HUES64 (cell line): Measurements from ENCODE around the gene TMEM202. TPM values are rescaled to one million over a fixed set of nuclear protein-coding genes. Genes with fewer than 3 reads are reported as not detected.

ENCODE experiments used
- H3K27ac ChIP-seq: 2 replicates; pipeline ENCODE4 v1.7.0; 2013; ENCODE audit warnings: low read depth, low read length, inconsistent platforms
- H3K27me3 ChIP-seq: 2 replicates; pipeline ENCODE4 v1.6.1; 2013; ENCODE audit warnings: mild to moderate bottlenecking, low read length; ENCODE audit not compliant: insufficient read depth
- H3K36me3 ChIP-seq: 2 replicates; pipeline ENCODE4 v1.6.1; 2013; ENCODE audit warnings: mild to moderate bottlenecking, low read length; ENCODE audit not compliant: insufficient read depth
- H3K4me1 ChIP-seq: 2 replicates; pipeline ENCODE4 v1.6.1; 2013; ENCODE audit warnings: mild to moderate bottlenecking, low read length, moderate library complexity; ENCODE audit not compliant: insufficient read depth
- H3K4me3 ChIP-seq: 2 replicates; pipeline ENCODE4 v1.5.1; 2013; ENCODE audit warnings: mild to moderate bottlenecking, low read length, moderate library complexity
- H3K9ac ChIP-seq: 2 replicates; pipeline ENCODE4 v1.6.1; 2013; ENCODE audit warnings: mild to moderate bottlenecking, low read depth, low read length
- H3K9me3 ChIP-seq: 2 replicates; pipeline ENCODE4 v1.6.1; 2013; ENCODE audit warnings: low read depth, low read length; ENCODE audit not compliant: insufficient read depth
- WGBS: fragments of 150-250, 120-280 bp; methylation state at CpG from one replicate; pipeline ENCODE4 v1.1.7; 2013; ENCODE audit warnings: missing lambda C conversion rate; 5-methylcytosine and 5-hydroxymethylcytosine counted together
- polyA plus RNA-seq, 2 experiments: library from polyadenylated mRNA; stranded (reverse); fragments of 50-300 nt; gene quantifications; one replicate each; pipeline ENCODE4 v1.2.3, GENCODE V29; 2013

The TMEM202 gene, protein sequence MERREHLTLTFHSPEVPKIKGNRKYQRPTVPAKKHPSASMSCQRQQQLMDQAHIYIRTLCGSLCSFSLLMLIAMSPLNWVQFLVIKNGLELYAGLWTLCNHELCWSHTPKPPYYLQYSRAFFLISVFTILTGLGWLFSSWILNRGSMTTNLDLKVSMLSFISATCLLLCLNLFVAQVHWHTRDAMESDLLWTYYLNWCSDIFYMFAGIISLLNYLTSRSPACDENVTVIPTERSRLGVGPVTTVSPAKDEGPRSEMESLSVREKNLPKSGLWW
- not detected for polyA plus RNA-seq (2013, experiment 1 of 2)
- polyA plus RNA-seq (2013, experiment 2 of 2) = not detected

GRCh38 chr15:72397796-72398588 is at the start of gene TMEM202:
TMEM202 (plus strand) TSS chr15:72398305; CDS start chr15:72398327, 22 bp downstream.
- Histone ChIP-seq H3K9me3 (0 out of 2 replicates have a peak, but pooled peaks cover 5% of the 10 kb centered on the region), H3K27me3 (peaks cover 14% of the 10 kb centered on the region)
- 74% methylated on average over 4 of the region's 4 CpGs for WGBS

DNA sequence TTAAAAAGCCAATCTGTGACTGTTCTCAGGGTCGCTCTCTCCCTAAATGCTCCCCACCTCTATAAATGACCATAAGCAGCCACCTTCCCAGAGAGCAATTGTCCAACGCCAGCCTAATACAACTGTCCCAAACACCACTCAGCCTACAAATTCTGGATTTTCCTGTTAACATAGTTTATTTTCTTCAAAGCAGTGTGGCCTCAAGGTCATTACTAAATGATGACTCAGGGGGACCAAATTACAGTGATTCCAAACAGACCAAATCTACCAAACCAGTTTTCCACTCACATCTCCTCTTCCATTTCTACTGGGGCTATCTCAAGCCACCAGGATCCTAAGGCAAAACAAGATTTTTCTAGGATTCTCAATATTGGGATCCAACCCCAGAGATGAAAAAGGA is 44.8 kb upstream of the TMEM202 start:
- Histone ChIP-seq H3K9ac (no peak overlapping the region), H3K9me3 (no peaks in the 10 kb centered on the region), H3K4me1 (no peaks in the 10 kb centered on the region), H3K4me3 (no peak overlapping the region), H3K27ac (no peak overlapping the region), H3K36me3 (peaks cover 69% of the 10 kb centered on the region), H3K27me3 (no peaks in the 10 kb centered on the region)
- 95% methylated on average over 2 of the region's 2 CpGs for WGBS

More at GRCh38 chr15:72397796-72398588, at the start of gene TMEM202:
- Histone ChIP-seq H3K4me1 (no peaks in the 10 kb centered on the region), H3K9ac (no peak within 1 kb of the TSS), H3K4me3 (no peak within 1 kb of the TSS), H3K36me3 (no peaks in the 10 kb centered on the region), H3K27ac (no peak within 1 kb of the TSS)

- Histone ChIP-seq H3K36me3 (peaks cover 57% of the 10 kb centered on the region), H3K27ac (no peak overlapping the region), H3K27me3 (no peaks in the 10 kb centered on the region), H3K9me3 (no peaks in the 10 kb centered on the region), H3K9ac (no peak overlapping the region), H3K4me1 (no peaks in the 10 kb centered on the region), H3K4me3 (no peak overlapping the region)
- WGBS = no CpG with 5 or more reads among the region's 1 CpG
These were observed 43.6 kb upstream of the TMEM202 start for GRCh38 chr15:72354496-72354895.

GRCh38 chr15:72358121-72358520 is 40.0 kb upstream of the TMEM202 start:
- no peak overlapping the region for H3K27ac ChIP-seq
- H3K27me3 ChIP-seq = no peaks in the 10 kb centered on the region
- H3K9me3 ChIP-seq = no peaks in the 10 kb centered on the region
- WGBS = 90% methylated on average over 3 of the region's 3 CpGs
- H3K36me3 ChIP-seq = peaks cover 30% of the 10 kb centered on the region
- H3K9ac ChIP-seq = no peak overlapping the region
- H3K4me3 ChIP-seq = no peak overlapping the region
- no peaks in the 10 kb centered on the region for H3K4me1 ChIP-seq

DNA sequence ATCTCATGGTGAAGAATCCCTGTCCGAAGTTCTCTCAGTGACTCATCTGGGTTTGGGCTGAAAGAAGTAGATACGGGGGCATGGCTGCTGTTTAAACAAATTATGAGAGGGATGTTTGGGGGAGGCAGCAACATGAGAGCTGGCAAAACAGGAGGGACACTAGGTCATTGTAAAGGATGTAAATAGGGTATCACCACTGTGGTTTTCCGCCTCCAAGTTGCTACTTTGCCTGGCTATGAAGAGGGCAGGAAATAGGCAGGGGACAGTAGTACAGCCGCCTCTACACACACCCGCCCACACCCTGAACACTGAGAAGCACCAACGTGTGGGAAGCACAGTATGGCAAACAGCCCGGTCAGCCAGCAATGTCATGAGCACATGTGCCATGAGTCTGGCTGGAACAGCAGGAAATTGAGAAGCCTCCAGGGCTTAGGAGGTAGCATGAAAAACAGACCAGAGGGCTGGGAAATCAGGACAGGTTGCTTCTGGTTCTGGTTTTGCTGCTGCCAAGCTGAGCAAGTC is 39.4 kb upstream of the TMEM202 start:
- no peaks in the 10 kb centered on the region for H3K4me1 ChIP-seq
- H3K27ac ChIP-seq = no peak overlapping the region
- H3K27me3 ChIP-seq = no peaks in the 10 kb centered on the region

DNA sequence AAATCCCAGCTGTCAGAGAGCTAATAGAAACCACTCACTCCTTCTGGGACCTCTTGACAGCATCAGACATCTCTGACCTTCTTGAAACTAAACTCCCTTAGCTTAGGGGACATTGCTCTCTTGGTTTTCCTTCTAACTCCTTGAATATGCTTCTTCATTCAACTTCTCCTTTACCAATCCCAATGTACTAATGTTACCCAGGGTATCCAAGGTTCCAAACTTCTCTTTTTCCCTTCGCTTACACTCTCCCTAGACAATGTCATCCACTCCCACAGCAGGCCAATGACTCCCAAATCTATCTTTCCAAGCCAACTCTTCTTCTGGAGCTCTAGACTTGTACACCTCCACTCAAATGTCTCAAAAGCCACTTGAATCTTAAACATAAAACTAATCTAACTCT is 36.9 kb upstream of the TMEM202 start:
- Histone ChIP-seq H3K4me3 (no peak overlapping the region), H3K36me3 (peaks cover 2% of the 10 kb centered on the region), H3K9me3 (no peaks in the 10 kb centered on the region), H3K4me1 (no peaks in the 10 kb centered on the region), H3K27me3 (no peaks in the 10 kb centered on the region), H3K27ac (no peak overlapping the region), H3K9ac (no peak overlapping the region)
- WGBS = 93% methylated on average over 1 of the region's 1 CpG

More for the DNA sequence above, 39.4 kb upstream of the TMEM202 start:
- H3K4me3 ChIP-seq = no peak overlapping the region
- H3K36me3 ChIP-seq = peaks cover 25% of the 10 kb centered on the region
- WGBS = 91% methylated on average over 7 of the region's 7 CpGs
- H3K9ac ChIP-seq = no peak overlapping the region
- no peaks in the 10 kb centered on the region for H3K9me3 ChIP-seq

GRCh38 chr15:72365844-72366243 is 32.3 kb upstream of the TMEM202 start:
- Histone ChIP-seq H3K27ac (no peak overlapping the region), H3K4me3 (no peak overlapping the region), H3K9ac (no peak overlapping the region), H3K36me3 (peaks cover 5% of the 10 kb centered on the region; the same call in 1 of the 2 replicates), H3K4me1 (no peaks in the 10 kb centered on the region), H3K27me3 (no peaks in the 10 kb centered on the region), H3K9me3 (no peaks in the 10 kb centered on the region)
- 89% methylated on average over 1 of the region's 1 CpG for WGBS

DNA sequence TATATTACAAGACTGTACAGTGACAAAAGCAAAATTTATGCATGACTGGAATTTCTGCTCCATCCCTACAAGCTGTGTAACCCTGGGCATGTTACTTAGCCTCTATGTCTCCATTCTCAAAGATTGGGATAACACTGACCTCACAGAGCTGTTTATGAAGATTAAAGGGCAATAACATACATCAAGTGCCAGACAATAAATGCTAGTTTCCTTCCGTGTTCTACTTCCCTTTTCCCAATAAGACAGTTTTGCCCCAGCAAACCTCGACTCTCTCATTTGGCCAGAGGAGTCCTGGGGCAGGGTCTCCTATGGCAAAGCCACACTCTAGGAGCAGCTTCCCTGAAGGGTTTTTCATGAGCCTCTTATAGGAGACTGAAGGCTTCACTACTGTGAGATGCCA is 29.8 kb upstream of the TMEM202 start:
- H3K36me3 ChIP-seq = peaks cover 5% of the 10 kb centered on the region; the same call in 1 of the 2 replicates

DNA sequence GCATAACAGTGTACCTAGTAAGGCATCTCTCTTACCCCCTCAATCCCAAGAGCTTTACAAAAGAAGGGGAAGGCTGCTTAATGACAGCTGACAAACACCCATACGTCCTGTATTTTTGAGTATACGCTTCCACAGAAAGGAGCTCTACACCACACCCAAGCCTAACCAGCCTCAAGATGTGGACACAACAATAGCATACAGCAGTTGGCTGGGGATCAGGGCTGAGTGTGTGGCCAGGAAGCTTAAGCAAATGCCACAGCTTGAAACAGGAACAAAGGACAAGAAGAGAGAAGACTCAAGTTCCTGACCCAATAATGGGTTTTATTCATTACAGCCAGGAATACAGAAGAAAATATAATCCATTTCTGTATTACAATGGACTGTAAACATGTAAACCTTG is 29.2 kb upstream of the TMEM202 start:
- Histone ChIP-seq H3K9ac (no peak overlapping the region), H3K36me3 (peaks cover 5% of the 10 kb centered on the region; the same call in 1 of the 2 replicates), H3K4me3 (no peak overlapping the region), H3K4me1 (no peaks in the 10 kb centered on the region), H3K27ac (no peak overlapping the region), H3K27me3 (no peaks in the 10 kb centered on the region), H3K9me3 (no peaks in the 10 kb centered on the region)
- 100% methylated on average over 1 of the region's 2 CpGs for whole genome bisulfite sequencing

More for the DNA sequence above, 29.8 kb upstream of the TMEM202 start:
- no peaks in the 10 kb centered on the region for H3K9me3 ChIP-seq
- no peak overlapping the region for H3K9ac ChIP-seq
- WGBS = 90% methylated on average over 2 of the region's 2 CpGs
- no peaks in the 10 kb centered on the region for H3K27me3 ChIP-seq
- H3K27ac ChIP-seq = no peak overlapping the region
- H3K4me1 ChIP-seq = no peaks in the 10 kb centered on the region
- no peak overlapping the region for H3K4me3 ChIP-seq

DNA sequence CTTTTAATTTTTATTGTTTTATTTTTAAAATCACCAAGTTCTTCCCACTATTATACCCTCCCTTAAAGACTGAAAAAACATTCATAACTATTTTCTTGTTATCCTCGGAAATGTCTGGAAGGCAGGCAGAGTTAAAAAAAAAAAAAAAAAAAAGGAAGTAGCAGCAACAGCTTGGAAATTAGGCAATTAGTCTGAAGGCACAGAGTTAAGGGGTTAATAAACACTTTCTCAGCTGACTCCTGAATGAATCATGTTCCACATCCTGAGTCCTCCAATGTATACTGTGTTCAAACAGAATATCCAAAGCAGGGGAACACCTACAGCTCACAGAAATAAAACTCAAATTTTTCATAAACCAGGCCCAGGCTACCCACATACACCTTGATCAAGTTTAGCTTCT is 28.1 kb upstream of the TMEM202 start:
- no peak overlapping the region for H3K9ac ChIP-seq
- no peaks in the 10 kb centered on the region for H3K27me3 ChIP-seq
- no peaks in the 10 kb centered on the region for H3K4me1 ChIP-seq
- 100% methylated on average over 1 of the region's 1 CpG for WGBS
- no peaks in the 10 kb centered on the region for H3K9me3 ChIP-seq
- no peak overlapping the region for H3K4me3 ChIP-seq
- no peak overlapping the region for H3K27ac ChIP-seq
- peaks cover 5% of the 10 kb centered on the region; the same call in 1 of the 2 replicates for H3K36me3 ChIP-seq

DNA sequence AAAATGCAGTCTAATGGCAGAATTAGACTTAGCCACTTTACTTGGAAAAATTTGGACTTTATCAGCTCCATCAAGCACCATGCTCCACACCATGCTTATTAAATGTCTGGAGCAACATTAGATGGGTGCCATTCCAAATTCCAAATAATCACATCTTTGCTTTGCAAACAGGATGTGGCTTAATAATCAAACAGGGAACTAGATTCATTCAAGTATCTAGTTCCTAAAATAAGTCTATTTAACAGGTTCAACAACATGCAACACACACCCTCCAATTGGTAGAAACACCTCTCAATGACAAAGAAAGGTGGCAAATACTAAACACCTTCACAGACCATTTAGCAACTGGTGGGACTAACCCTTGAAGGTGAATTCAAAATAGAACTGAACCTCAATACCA is 25.7 kb upstream of the TMEM202 start:
- Histone ChIP-seq H3K9ac (no peak overlapping the region), H3K27me3 (no peaks in the 10 kb centered on the region), H3K4me3 (no peak overlapping the region), H3K27ac (no peak overlapping the region), H3K36me3 (peaks cover 5% of the 10 kb centered on the region; the same call in 1 of the 2 replicates), H3K4me1 (no peaks in the 10 kb centered on the region), H3K9me3 (no peaks in the 10 kb centered on the region)
